Stimulated activated CD4-positive, alpha-beta T cell treated with anti-CD3 and anti-CD28 coated beads, Interleukin-2, amount 100 ng/mL, for 48 hours (primary cell): Measurements from ENCODE around the gene NANOG.
"Not testable (repeated sequence)": the region's sequence is repeated elsewhere in the genome, so short reads cannot be mapped to it uniquely, and the experiment has no call there.

Experiments used
- DNase-seq, 2 donors: peaks; one replicate each; pipeline ENCODE4 v3.0.0-alpha.2; 2020

NANOG gene

GRCh38 chr12:7788884-7789528 lies at the start of gene NANOG:
Gene NANOG (plus strand): TSS chr12:7789402. CDS start chr12:7789615, 213 bp downstream.
- DNase-seq: not testable (repeated sequence)

DNA sequence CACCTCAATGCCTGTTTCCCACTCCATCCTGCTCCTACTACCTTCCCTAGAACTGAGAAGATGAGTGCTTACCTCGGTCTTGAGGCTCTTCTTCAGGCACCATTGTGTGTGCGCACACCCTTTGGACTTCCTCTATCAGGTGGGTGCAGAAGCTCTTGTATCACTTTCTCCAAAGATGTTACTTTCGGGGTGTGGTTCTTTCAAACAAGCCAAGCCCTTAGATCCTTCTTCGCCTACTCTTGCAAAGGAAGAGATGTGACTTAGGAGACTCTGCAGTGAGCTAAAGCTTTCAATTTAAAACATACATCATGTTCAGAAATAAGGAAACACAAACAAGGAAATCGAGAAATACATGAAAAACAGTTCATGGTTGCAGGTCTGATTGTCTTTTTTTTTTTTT lies 42.0 kb upstream of the NANOG start, which contains the start of gene CLEC4C:
Gene CLEC4C, minus strand, starts transcription at position 130 of the 400 bp plus-strand sequence. Its CDS starts 27 bp downstream, at position 103.
- DNase-seq: no peak

DNA sequence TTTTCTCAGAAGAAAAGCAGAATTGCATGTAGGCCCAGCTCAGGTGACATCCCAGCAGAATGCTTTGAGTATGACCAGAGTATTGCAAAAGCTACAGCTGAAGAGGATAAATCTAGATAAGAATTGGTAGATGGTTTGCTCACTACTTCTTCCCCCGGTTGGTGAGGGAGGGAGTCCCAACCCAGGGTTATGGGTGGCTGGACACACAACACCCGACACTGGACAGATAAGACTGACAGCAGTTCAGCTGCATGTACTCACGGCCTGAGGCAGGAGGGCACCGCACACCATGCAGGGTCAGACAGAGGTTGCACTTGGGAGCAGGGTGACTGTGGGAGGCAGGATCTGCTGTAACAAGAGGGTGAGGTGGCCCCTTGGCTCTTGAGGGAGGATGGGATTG lies 40.4 kb upstream of the NANOG start:
- no peak for DNase-seq

- no peak for DNase-seq
Observed at GRCh38 chr12:7749442-7749841, 39.8 kb upstream of the NANOG start.

DNA sequence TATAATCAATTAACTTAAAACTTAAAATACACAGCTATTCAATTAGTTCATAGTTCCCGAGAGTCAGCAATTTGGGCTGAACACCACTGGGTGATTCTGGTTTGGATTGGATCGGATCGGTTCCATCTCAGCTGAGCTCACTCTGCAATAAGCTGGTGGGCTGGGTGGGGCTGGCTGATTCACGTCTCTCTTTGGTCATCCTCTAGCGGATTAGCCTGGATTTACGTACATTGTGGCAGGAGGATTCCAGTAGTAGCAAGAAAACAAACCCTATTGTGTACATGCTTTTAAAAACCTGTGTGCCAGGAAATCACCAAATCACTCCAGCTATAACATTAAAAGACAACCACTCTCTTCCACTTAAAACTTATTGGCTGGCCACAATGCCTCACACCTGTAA lies 38.9 kb upstream of the NANOG start:
- DNase-seq: no peak

DNA sequence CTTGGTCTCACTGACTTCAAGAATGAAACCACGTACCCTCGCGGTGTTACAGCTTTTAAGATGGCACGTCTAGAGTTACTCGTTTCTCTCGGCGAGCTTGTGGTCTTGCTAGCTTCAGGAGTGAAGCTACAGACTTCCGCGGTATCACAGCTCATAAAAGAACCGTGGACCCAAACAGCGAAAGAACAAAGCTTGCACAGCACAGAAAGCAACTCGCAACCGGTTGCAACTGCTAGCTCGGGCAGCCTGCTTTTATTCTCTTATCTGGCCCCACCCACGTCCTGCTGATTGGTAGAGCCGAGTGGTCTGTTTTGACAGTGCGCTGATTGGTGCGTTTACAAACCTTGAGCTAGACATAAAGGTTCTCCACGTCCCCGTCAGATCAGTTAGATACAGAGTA lies 37.8 kb upstream of the NANOG start:
- DNase-seq: no peak

- DNase-seq: not testable (repeated sequence)
Observed at GRCh38 chr12:7751941-7752922, 37.0 kb upstream of the NANOG start.

GRCh38 chr12:7755668-7756067 lies 33.5 kb upstream of the NANOG start:
- not testable (repeated sequence) for DNase-seq

DNA sequence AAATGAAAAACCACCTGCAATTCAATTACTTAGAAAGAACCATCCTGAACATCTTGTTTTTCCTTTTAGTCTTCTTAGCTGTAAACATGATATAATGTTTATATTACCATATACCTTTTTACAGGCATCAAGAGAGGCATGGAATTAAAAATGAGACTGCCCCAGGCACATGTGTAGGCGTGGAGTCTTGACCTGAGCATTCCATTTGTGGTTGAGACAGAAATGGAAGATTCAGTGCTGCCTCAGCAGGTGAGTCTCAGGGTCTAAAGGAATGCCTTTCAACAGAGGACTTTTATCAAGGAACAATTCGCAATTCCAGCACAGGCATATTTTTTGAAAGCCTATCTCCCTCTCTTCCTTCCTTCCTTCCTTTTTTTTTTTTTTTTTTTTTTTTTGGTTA lies 32.2 kb upstream of the NANOG start:
- no peak for DNase-seq

DNA sequence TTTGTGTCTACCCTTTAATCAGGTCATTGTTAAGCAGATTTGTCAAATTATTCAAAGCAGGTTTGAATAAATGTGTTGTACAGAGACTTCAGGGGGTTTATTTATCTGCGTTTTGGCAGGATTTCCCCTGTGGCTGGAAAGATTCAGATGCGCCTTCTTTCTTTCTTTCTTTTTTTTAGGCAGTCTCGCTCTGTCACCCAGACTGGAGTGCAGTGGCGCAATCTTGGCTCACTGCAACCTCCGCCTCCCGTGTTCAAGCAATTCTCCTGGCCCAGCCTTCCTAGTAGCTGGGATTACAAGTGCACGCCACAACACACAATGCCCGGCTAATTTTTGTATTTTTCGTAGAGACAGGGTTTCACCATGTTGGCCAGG lies 30.4 kb upstream of the NANOG start:
- DNase-seq: no peak

DNA sequence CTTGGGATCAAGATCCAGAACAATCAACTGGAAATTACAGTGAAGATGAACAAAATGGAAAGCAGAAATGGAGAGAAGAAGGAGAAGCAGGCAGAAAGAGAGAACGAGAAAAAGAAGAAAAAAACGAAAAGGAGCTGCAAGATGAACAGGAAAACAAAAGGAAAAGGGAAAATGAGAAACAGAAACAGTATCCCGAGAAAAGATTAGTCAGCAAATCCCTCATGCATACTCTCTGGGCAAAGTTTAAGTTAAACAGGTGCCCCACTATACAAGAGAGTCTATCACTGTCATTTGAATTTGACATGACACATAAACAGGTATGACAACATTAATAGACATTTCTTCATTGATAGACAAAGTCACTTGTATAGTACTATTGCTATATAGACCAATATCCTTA lies 19.2 kb upstream of the NANOG start:
- no peak for DNase-seq

DNA sequence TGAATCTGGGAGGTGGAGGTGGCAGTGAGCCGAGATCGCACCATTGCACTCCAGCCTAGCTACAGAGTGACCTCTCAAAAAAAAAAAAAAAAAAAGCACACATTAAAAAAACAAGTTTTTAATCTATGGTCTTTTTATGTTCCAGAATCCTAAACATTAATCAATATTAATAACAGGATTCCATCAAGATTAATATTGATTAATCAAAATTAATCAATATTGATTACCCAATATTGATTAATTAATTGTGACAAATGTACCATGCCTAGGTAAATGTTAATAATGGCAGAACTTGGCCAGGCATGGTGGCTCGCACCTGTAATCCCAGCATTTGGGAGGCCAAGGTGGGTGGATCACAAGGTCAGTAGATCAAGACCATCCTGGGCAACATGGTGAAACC lies 7.9 kb upstream of the NANOG start:
- no peak for DNase-seq

DNA sequence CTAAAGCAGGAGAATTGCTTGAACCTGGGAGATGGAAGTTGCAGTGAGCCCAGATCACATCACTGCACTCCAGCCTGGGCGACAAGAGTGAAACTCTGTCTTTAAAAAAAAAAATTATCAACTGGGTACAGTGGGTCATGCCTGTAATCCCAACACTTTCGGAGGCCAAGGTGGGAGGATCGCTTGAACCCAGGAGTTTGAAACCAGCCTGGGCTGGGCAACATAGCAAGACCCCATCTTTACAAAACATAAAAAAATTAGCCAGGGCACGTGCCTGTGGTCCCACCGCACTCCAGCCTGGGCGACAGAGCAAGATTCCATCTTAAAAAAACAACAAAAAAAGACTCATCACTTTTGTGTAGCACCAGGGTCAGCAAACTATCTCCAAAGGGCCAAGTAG lies 7.1 kb upstream of the NANOG start:
- no peak for DNase-seq

DNA sequence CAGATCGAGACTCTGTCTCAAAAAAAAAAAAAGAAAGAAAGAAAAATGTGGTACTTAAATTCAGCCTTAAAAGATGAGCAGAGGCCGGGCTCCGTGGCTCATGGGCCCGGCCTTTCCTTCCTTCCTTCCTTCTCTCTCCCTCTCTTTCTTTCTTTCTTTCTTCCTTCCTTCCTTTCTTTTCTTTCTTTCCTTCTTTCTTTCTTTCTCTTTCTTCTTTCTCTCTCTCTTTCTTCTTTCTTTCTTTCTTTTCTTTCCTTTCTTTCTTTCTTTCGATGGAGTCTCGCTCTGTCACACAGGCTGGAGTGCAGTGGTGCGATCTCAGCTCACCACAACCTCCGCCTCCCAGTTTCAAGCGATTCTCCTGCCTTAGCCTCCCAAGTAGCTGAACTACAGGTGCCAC lies 5.8 kb upstream of the NANOG start:
- DNase-seq: not testable (repeated sequence)

DNA sequence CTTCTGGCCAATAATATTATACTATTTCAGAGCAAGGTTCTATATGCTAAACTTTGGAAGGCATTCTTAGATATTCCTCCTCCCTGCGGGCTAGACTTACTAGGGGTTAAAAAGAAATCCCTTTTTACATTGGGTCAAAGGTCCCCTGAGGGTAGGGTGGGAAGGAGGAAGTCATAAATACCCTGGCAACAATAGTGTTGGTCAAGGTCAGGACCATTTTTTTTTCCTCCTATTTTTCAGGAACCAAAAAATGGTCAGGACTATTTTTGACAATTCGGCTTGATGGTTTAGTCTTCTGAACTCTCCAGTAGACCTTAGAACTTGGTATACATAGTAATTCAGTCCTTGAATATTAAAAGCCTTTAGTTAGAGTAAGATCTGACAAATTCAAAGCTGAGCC lies 4.5 kb upstream of the NANOG start:
- no peak for DNase-seq

GRCh38 chr12:7787574-7788293 lies 1.5 kb upstream of the NANOG start:
- no peak for DNase-seq

DNA sequence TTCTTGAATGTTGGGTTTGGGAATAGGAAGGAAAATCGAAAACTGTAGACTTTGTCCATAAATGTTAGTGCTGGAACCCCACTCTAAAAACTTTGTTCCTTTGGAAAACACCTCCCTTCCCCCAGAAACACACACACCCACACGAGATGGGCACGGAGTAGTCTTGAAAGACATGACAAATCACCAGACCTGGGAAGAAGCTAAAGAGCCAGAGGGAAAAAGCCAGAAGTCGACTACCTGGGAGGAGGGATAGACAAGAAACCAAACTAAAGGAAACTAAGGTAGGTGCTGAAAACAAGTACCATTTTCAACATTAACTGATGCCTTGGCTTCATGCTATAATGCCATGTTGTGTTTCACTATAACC lies 925 bp upstream of the NANOG start:
- DNase-seq: no peak

DNA sequence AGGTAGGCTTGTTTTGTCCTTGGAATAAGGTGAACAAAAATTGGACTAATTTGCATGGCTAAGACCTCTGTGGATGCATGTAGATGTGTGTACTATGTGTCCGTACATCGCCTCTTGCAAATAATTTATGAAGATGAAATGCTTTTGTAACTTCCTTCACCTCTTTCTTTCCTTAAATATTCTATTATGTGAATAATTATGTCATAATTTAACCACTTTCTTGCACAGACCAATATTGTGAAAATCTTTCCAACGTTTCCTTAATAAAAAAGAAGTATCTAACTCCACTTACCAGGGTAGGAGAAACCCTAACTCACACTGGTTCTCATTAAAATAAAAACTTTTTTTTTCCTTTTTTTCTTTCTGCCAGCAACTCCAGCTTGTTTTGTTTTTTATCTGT lies 4.0 kb downstream of the NANOG start:
- no peak for DNase-seq

DNA sequence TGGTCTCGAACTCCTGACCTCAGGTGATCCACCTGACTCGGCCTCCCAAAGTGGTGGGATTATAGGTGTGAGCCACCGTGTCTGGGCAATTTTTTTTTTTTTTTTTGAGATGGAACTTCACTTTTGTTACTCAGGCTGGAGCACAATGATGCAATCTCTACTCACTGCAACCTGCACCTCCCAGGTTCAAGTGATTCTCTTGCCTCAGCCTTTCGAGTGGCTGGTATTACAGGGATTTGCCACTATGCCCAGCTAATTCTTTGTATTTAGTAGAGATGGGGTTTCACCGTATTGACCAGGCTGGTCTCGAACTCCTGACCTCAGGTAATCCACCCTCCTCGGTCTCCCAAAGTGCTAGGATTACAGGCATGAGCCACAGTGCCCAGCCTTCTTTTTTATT lies 8.1 kb downstream of the NANOG start:
- not testable (repeated sequence) for DNase-seq

DNA sequence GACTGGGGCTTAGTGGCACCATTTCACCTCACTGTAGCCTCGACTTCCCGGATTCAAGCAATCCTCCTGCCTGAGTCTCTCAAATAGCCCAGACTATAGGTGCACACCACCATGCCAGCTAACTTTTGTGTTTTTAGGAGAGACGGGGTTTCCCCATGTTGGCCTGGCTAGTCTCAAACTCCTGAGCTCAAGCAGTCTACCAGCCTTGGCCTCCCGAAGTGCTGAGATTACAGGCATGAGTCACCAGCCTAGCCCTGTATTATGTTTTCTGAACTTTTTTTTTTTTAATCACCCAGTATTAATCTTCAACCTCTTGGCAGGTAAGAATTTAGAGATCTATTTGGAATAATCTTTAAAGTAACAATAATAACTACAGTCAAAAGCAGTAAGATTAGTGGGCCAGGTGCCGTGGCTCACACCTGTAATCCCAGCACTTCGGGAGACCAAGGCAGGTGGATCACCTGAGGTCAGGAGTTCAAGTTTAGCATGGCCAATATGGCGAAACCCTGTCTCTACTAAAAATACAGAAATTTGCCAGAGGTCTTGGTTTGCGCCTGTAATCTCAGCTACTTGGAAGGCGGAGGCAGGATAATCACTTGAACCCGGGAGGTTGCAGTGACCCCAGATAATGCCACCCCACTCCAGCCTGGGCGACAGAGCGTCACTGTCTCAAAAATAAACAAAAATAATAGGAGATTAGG lies 8.6 kb downstream of the NANOG start:
- no peak for DNase-seq

- DNase-seq: not testable (repeated sequence)
Observed at GRCh38 chr12:7798750-7799308, 9.6 kb downstream of the NANOG start.

DNA sequence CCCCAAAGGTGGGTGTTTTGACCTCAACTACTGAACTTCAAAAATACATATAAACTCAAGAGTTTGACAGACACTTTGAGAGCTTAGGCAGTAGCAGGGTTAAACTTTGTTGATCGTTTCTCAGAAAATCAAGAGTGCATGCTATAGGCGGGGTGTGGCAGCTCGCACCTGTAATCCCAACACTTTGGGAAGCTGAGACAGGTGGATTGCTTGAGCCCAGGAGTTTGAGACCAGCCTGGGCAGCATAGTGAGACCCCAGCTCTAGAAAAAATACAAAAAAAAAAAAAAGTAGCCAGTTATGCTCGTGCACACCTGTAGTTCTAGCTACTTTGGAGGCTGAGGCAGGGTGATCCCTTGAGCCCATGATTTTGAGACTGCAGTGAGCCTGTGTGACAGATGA lies 12.3 kb downstream of the NANOG start:
- DNase-seq: no peak

GRCh38 chr12:7806319-7806718 lies 17.1 kb downstream of the NANOG start:
- not testable (repeated sequence) for DNase-seq
